Mesothelial cell of epicardium (in vitro differentiated cells): ENCODE data around the gene CXCL12. TPM values are rescaled to one million over a fixed set of nuclear protein-coding genes. Genes with fewer than 3 reads are reported as not detected.

Source experiments
- DNase-seq, 2 experiments: peaks; one replicate each; pipeline ENCODE4 v3.0.0; 2021; ENCODE audit warnings: low spot score in 2 of 2; ENCODE audit not compliant: unreplicated experiment in 2 of 2
- H3K27ac Mint-ChIP-seq: 2 replicates; pipeline ENCODE4 v1.8.0; 2021; ENCODE audit warnings: mixed read lengths
- H3K27me3 Mint-ChIP-seq: 2 replicates; pipeline ENCODE4 v1.8.0; 2021; ENCODE audit warnings: low read depth, mixed read lengths
- H3K36me3 Mint-ChIP-seq: 2 replicates; pipeline ENCODE4 v1.8.0; 2021; ENCODE audit warnings: mixed read lengths
- H3K4me1 Mint-ChIP-seq: 2 replicates; pipeline ENCODE4 v1.8.0; 2021; ENCODE audit warnings: mixed read lengths
- H3K4me3 Mint-ChIP-seq: 2 replicates; pipeline ENCODE4 v1.8.0; 2021; ENCODE audit warnings: mild to moderate bottlenecking, moderate library complexity, mixed read lengths
- H3K9me3 Mint-ChIP-seq: 2 replicates; pipeline ENCODE4 v1.8.0; 2021; ENCODE audit warnings: mixed read lengths
- CTCF ChIP-seq: fragments of 200-600 bp; sonication (generic); IDR thresholded peaks from one replicate; pipeline ENCODE4 v1.5.0; 2021; ENCODE audit warnings: antibody characterized with exemption; ENCODE audit not compliant: unreplicated experiment
- total RNA-seq: library from RNA; stranded (reverse); gene quantifications from 3 replicates; pipeline ENCODE4 v1.2.1, GENCODE V29; 2021

CXCL12 gene
- total RNA-seq, 1 donor from 2014 or later = 45.8 TPM

- Mint-ChIP-seq H3K4me3 (no peak overlapping the region), H3K27ac (peak overlapping the region; percentile 48), H3K9me3 (peaks cover 3% of the 10 kb centered on the region), H3K36me3 (no peaks in the 10 kb centered on the region), H3K4me1 (peaks cover 44% of the 10 kb centered on the region), H3K27me3 (peaks cover 20% of the 10 kb centered on the region)
- DNase-seq = peak in 1 of 2 experiments; percentile 36
- TF ChIP-seq CTCF = no peak
Measured at GRCh38 chr10:44398747-44399658, 14.1 kb upstream of the CXCL12 start.

- peaks cover 19% of the 10 kb centered on the region for H3K27me3 Mint-ChIP-seq
- H3K4me1 Mint-ChIP-seq = peaks cover 49% of the 10 kb centered on the region
- DNase-seq = no peak
Measured at GRCh38 chr10:44398271-44398670, 13.4 kb upstream of the CXCL12 start.

GRCh38 chr10:44397476-44398225 lies 12.8 kb upstream of the CXCL12 start:
- Mint-ChIP-seq H3K4me3 (no peak overlapping the region), H3K36me3 (no peaks in the 10 kb centered on the region), H3K27ac (no peak overlapping the region), H3K9me3 (no peaks in the 10 kb centered on the region), H3K27me3 (peaks cover 16% of the 10 kb centered on the region), H3K4me1 (peaks cover 55% of the 10 kb centered on the region)
- peak in 1 of 2 experiments; percentile 22 for DNase-seq
- no peak for TF ChIP-seq CTCF

More at GRCh38 chr10:44398271-44398670, 13.4 kb upstream of the CXCL12 start:
- H3K4me3 Mint-ChIP-seq = no peak overlapping the region
- no peak for TF ChIP-seq CTCF
- no peaks in the 10 kb centered on the region for H3K36me3 Mint-ChIP-seq
- H3K9me3 Mint-ChIP-seq = no peaks in the 10 kb centered on the region
- no peak overlapping the region for H3K27ac Mint-ChIP-seq

- H3K27ac Mint-ChIP-seq = no peak overlapping the region
- no peaks in the 10 kb centered on the region for H3K36me3 Mint-ChIP-seq
- peaks cover 57% of the 10 kb centered on the region for H3K4me1 Mint-ChIP-seq
- no peak for TF ChIP-seq CTCF
- H3K4me3 Mint-ChIP-seq = no peak overlapping the region
- peaks cover 14% of the 10 kb centered on the region for H3K27me3 Mint-ChIP-seq
- DNase-seq = peak in 1 of 2 experiments; percentile 22
- no peaks in the 10 kb centered on the region for H3K9me3 Mint-ChIP-seq
Measured at GRCh38 chr10:44396671-44397191, 11.8 kb upstream of the CXCL12 start.

- H3K4me3 Mint-ChIP-seq = no peak overlapping the region
- DNase-seq = no peak
- no peak overlapping the region for H3K27ac Mint-ChIP-seq
- H3K9me3 Mint-ChIP-seq = no peaks in the 10 kb centered on the region
- H3K27me3 Mint-ChIP-seq = peaks cover 14% of the 10 kb centered on the region
- no peaks in the 10 kb centered on the region for H3K36me3 Mint-ChIP-seq
- H3K4me1 Mint-ChIP-seq = peaks cover 57% of the 10 kb centered on the region
- no peak for TF ChIP-seq CTCF
Measured at GRCh38 chr10:44395902-44396670, 11.2 kb upstream of the CXCL12 start.
